Endothelial cell of umbilical vein (primary cell): Measurements from ENCODE around the gene DMRT3. TPM values are rescaled to one million over a fixed set of nuclear protein-coding genes. Genes with fewer than 3 reads are reported as not detected.

Source experiments
- BruUV-seq: library from RNA; stranded (reverse); fragments of 400-500 nt; replicated peaks from 2 replicates; lab custom pipeline; 2021; lab: Mats Ljungman, UMichigan
- CTCF ChIA-PET: fragments of 300-600, 350-600 bp; sonication (Branson Sonifier 250); formaldehyde crosslinking; loops from one replicate; lab custom pipeline; 2021; ENCODE audit warnings: antibody characterized with exemption, inconsistent platforms; lab: Charles Lee
- POLR2A ChIA-PET: fragments of 300-600, 350-600 bp; sonication (Branson Sonifier 250); formaldehyde crosslinking; loops from one replicate; lab custom pipeline; 2021; ENCODE audit warnings: antibody characterized with exemption, inconsistent platforms; lab: Charles Lee
- DNase-seq: peaks from one replicate; pipeline ENCODE4 v3.0.0-alpha.2; 2011; ENCODE audit warnings: low read depth, low spot score
- FAIRE-seq: peaks from 2 replicates; lab custom pipeline; 2011; peaks lifted over from hg19 to GRCh38; lab: Jason Lieb, UNC
- H2AFZ ChIP-seq: 2 replicates; pipeline ENCODE4 v1.6.0; 2012; ENCODE audit warnings: low read depth, low read length, control low read depth, inconsistent platforms
- H3K27ac ChIP-seq: 2 replicates; pipeline ENCODE4 v1.5.1; 2011; ENCODE audit warnings: low read depth, mild to moderate bottlenecking, control low read depth, low read length, moderate library complexity; ENCODE audit not compliant: insufficient read depth
- H3K27me3 ChIP-seq, 2 experiments: 2 replicates each; pipeline versions ENCODE4 v1.6.0 to v1.6.1; 2011; ENCODE audit warnings: low read length in 2 of 2, mixed read lengths in 1 of 2; ENCODE audit not compliant: control insufficient read depth in 2 of 2, insufficient read depth in 2 of 2
- H3K36me3 ChIP-seq, 2 experiments: 2 replicates in 1 of 2; 3 replicates in 1 of 2; pipeline ENCODE4 v1.5.1; 2011; ENCODE audit warnings: low read length in 2 of 2, mild to moderate bottlenecking in 1 of 2, moderate library complexity in 1 of 2; ENCODE audit not compliant: control insufficient read depth in 2 of 2, insufficient read depth in 2 of 2; ENCODE audit errors: extremely low read depth in 1 of 2
- H3K4me1 ChIP-seq: 3 replicates; pipeline ENCODE4 v1.5.1; 2011; ENCODE audit warnings: mild to moderate bottlenecking, low read length; ENCODE audit not compliant: control insufficient read depth, insufficient read depth; ENCODE audit errors: extremely low read depth
- H3K4me2 ChIP-seq: 2 replicates; pipeline ENCODE4 v1.6.1; 2011; ENCODE audit warnings: low read length, control low read depth, mixed read lengths; ENCODE audit not compliant: insufficient read depth
- H3K4me3 ChIP-seq, 3 experiments: fragments of 200-600 bp in 1 of 3; sonication (generic), shearing (Covaris generic) in 1 of 3; replicated peaks in 1 of 3; 2 replicates each; pipeline ENCODE4 v1.5.1; 2011 to 2016; ENCODE audit warnings: control low read depth in 3 of 3, low read length in 3 of 3, mild to moderate bottlenecking in 2 of 3, inconsistent platforms in 1 of 3, low read depth in 1 of 3, moderate library complexity in 1 of 3; ENCODE audit not compliant: insufficient read depth in 1 of 3
- H3K79me2 ChIP-seq: 2 replicates; pipeline ENCODE4 v1.6.0; 2012; ENCODE audit warnings: low read length, inconsistent platforms; ENCODE audit not compliant: control insufficient read depth, insufficient read depth
- H3K9ac ChIP-seq: replicated peaks from 2 replicates; pipeline ENCODE3; 2011; ENCODE audit warnings: low read length, control low read depth; ENCODE audit not compliant: insufficient read depth; ENCODE audit errors: extremely low read depth
- H3K9me1 ChIP-seq: replicated peaks from 3 replicates; pipeline ENCODE4 v1.6.0; 2011; ENCODE audit warnings: mild to moderate bottlenecking, low read length; ENCODE audit not compliant: control insufficient read depth, insufficient read depth; ENCODE audit errors: extremely low read depth
- H3K9me3 ChIP-seq: replicated peaks from 2 replicates; pipeline ENCODE4 v1.5.1; 2012; ENCODE audit warnings: low read length, inconsistent platforms; ENCODE audit not compliant: control insufficient read depth, insufficient read depth
- H4K20me1 ChIP-seq: replicated peaks from 2 replicates; pipeline ENCODE3; 2011; ENCODE audit warnings: mild to moderate bottlenecking, low read length; ENCODE audit not compliant: control insufficient read depth, insufficient read depth; ENCODE audit errors: extremely low read depth
- CTCF ChIP-seq, 2 donors: IDR thresholded peaks; 1 replicate in 1 of 2; 2 replicates in 1 of 2; pipeline ENCODE4 v1.5.1; 2011; ENCODE audit warnings: low read length in 2 of 2, mild to moderate bottlenecking in 2 of 2, moderate library complexity in 2 of 2, control low read depth in 1 of 2, inconsistent platforms in 1 of 2, low read depth in 1 of 2; ENCODE audit not compliant: insufficient read depth in 1 of 2; ENCODE audit errors: extremely low read depth in 1 of 2
- EZH2 ChIP-seq: IDR thresholded peaks from 2 replicates; pipeline ENCODE4 v1.6.1; 2012; ENCODE audit warnings: borderline replicate concordance, low read depth, mild to moderate bottlenecking, moderate library complexity, low read length, inconsistent platforms; ENCODE audit not compliant: severe bottlenecking
- FOS ChIP-seq: IDR thresholded peaks from 2 replicates; pipeline ENCODE4 v1.6.1; 2011; ENCODE audit warnings: mild to moderate bottlenecking, low read length, moderate library complexity, borderline replicate concordance; ENCODE audit not compliant: insufficient read depth
- JUN ChIP-seq: IDR thresholded peaks from 2 replicates; pipeline ENCODE4 v1.6.1; 2011; ENCODE audit warnings: borderline replicate concordance, low read depth; ENCODE audit not compliant: insufficient read length, insufficient read depth
- MYC ChIP-seq: IDR thresholded peaks from one replicate; pipeline ENCODE4 v1.6.1; 2011; ENCODE audit warnings: mild to moderate bottlenecking, low read depth, low read length
- POLR2AphosphoS5 ChIP-seq: IDR thresholded peaks from 2 replicates; pipeline ENCODE4 v1.6.1; 2012; ENCODE audit warnings: low read depth, mild to moderate bottlenecking, control low read depth, low read length, moderate library complexity; ENCODE audit not compliant: insufficient read depth
- dilution Hi-C: fragments of 300-500 bp; cut with MboI; formaldehyde crosslinking; loops from one replicate; pipeline ENCODE4 v1.15.0; 2019; ENCODE audit warnings: low sequenced_read_pairs; ENCODE audit not compliant: extremely low pct_ligation_motif_present
- intact Hi-C: fragments of 100-400 bp; cut with micrococcal nuclease; formaldehyde crosslinking; loops from one replicate; pipeline ENCODE4 v1.10.0; 2022
- polyA plus RNA-seq, 4 experiments: library from polyadenylated mRNA; depleted of rRNA in 3 of 4; stranded (reverse) in 3 of 4; unstranded in 1 of 4; fragments of >200 nt; gene quantifications; 2 replicates each; pipeline versions ENCODE4 v1.2.1 to v1.2.3, GENCODE V29; 2011 to 2012; ENCODE audit warnings: missing spikeins in 1 of 4
- total RNA-seq: library from RNA; stranded (reverse); gene quantifications from 2 replicates; pipeline ENCODE4 v1.2.3, GENCODE V29; 2021

DMRT3 gene
- total and polyA plus RNA-seq, 2 donors (not counting 3 experiments of a cell fraction or from before 2014, with no cell fraction given), result not detected

DNA sequence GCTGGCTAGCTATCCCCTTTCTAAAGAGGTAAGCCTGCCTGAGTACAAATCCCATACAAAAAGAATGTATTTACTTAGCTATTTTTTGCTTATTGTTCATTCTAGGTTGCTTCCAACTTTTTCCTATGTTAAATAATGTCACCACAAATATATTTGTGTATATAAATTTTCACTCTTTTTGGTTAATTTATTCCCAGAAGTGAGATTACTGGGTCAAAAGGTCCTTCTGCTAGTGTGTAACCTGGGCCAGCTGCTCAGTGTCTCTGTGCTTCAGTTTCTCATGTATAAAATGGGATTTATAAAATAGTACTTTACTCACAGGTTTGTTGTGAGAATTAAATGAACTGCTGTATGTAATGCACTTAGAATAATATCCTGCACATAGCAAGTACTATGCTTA, 49.8 kb downstream of the DMRT3 start:
- dilution Hi-C loops, result no loop called here
- POLR2A ChIA-PET, result no interaction called here
- Histone ChIP-seq H3K9me1 (no peaks in the 10 kb centered on the region), H3K79me2 (no peaks in the 10 kb centered on the region), H3K27me3 (no peaks in the 10 kb centered on the region), H3K4me2 (no peak overlapping the region), H3K9ac (no peak overlapping the region), H3K4me1 (no peaks in the 10 kb centered on the region), H4K20me1 (no peaks in the 10 kb centered on the region), H2AFZ (no peak overlapping the region), H3K27ac (no peak overlapping the region), H3K9me3 (no peaks in the 10 kb centered on the region), H3K36me3 (no peaks in the 10 kb centered on the region), H3K4me3 (no peak overlapping the region)
- intact Hi-C loops, result no loop called here
- FAIRE-seq, result no peak
- no TSS peak for BruUV-seq
- TF ChIP-seq CTCF (IDR thresholded peaks at IDR 0.05; ENCODE audit: extremely low read depth in 1 of 2, insufficient read depth in 1 of 2, low read depth in 1 of 2, low read length in 2 of 2), result no peak
- no peak for TF ChIP-seq EZH2
- TF ChIP-seq POLR2AphosphoS5, result no peak
- TF ChIP-seq MYC, result no peak
- TF ChIP-seq JUN, result no peak
- TF ChIP-seq FOS, result no peak
- CTCF ChIA-PET, result no interaction called here
- no peak for DNase-seq
